GM13977 (cell line): ENCODE results near the gene FANCI.

Experiments
- DNase-seq: peaks from one replicate; pipeline ENCODE4 v3.0.0; 2012; ENCODE audit warnings: low spot score
- CTCF ChIP-seq: IDR thresholded peaks from 2 replicates; pipeline ENCODE4 v1.5.1; 2012; ENCODE audit warnings: mild to moderate bottlenecking, control low read depth; ENCODE audit not compliant: insufficient read depth; ENCODE audit errors: extremely low read depth, missing control alignments
- in situ Hi-C: fragments of 300-500 bp; cut with MboI; formaldehyde crosslinking; loops from one replicate; pipeline ENCODE4 v1.12.0; 2022; ENCODE audit warnings: low sequenced_read_pairs, low pct_unique_long_range_greater_than_20kb, mixed read lengths, inconsistent platforms; ENCODE audit not compliant: unreplicated experiment

Gene FANCI

GRCh38 chr15:89333011-89333860 lies 89.5 kb downstream of the FANCI start:
- in situ Hi-C loops: no loop called here
- DNase-seq: no peak
- no peak for TF ChIP-seq CTCF

- peak; percentile 42 for DNase-seq
- in situ Hi-C loops: no loop called here
- TF ChIP-seq CTCF: no peak
Measured at GRCh38 chr15:89333959-89334509, 90.3 kb downstream of the FANCI start.

GRCh38 chr15:89334510-89335297 lies 90.9 kb downstream of the FANCI start, which contains the start of gene POLG:
POLG (minus strand) TSS chr15:89334824; CDS start chr15:89333754, 1,070 bp downstream.
- no peak for TF ChIP-seq CTCF
- DNase-seq: peak; percentile 98
- in situ Hi-C loops: no loop called here

- TF ChIP-seq CTCF: no peak
- in situ Hi-C loops: no loop called here
- no peak for DNase-seq
Measured at GRCh38 chr15:89335298-89336041, 91.7 kb downstream of the FANCI start.

- TF ChIP-seq CTCF: no peak
- in situ Hi-C loops: no loop called here
- DNase-seq: no peak
Measured at GRCh38 chr15:89338036-89338435, 94.3 kb downstream of the FANCI start.

- in situ Hi-C loops: no loop called here
- TF ChIP-seq CTCF: no peak
- DNase-seq: no peak
Measured at GRCh38 chr15:89340573-89340972, 96.8 kb downstream of the FANCI start.
